H1 (cell line): ENCODE data around the gene MRE11. TPM values are rescaled to one million over a fixed set of nuclear protein-coding genes. Genes with fewer than 3 reads are reported as not detected.

Experiments used
- CTCF ChIA-PET: fragments of 300-600 bp; sonication (Branson Sonifier 250); formaldehyde crosslinking; loops from one replicate; lab custom pipeline; 2021; ENCODE audit not compliant: partially characterized antibody; lab: Charles Lee
- POLR2A ChIA-PET: fragments of 300-600 bp; sonication (Branson Sonifier 250); formaldehyde crosslinking; loops from one replicate; lab custom pipeline; 2021; ENCODE audit warnings: inconsistent platforms; ENCODE audit not compliant: partially characterized antibody; lab: Charles Lee
- DNase-seq, 2 experiments: peaks; one replicate each; pipeline versions ENCODE4 v3.0.0 to v3.0.0-alpha.2; 2010 to 2022; ENCODE audit warnings: low spot score in 2 of 2, low read depth in 1 of 2, mixed read lengths in 1 of 2
- FAIRE-seq: peaks from 2 replicates; lab custom pipeline; 2011; peaks lifted over from hg19 to GRCh38; lab: Jason Lieb, UNC
- H2AFZ ChIP-seq: 2 replicates; pipeline ENCODE4 v1.8.1; 2012; ENCODE audit warnings: low read length, inconsistent platforms
- H2AK5ac ChIP-seq: 2 replicates; pipeline ENCODE4 v1.6.1; 2013; ENCODE audit warnings: low read depth, low read length
- H2BK120ac ChIP-seq: replicated peaks from 2 replicates; pipeline ENCODE3; 2013; ENCODE audit warnings: low read depth, low read length, inconsistent platforms
- H2BK12ac ChIP-seq: 2 replicates; pipeline ENCODE4 v1.6.1; 2013; ENCODE audit warnings: low read depth, low read length
- H2BK15ac ChIP-seq: 2 replicates; pipeline ENCODE4 v1.6.1; 2013; ENCODE audit warnings: low read length
- H2BK20ac ChIP-seq: 2 replicates; pipeline ENCODE4 v1.6.1; 2013; ENCODE audit warnings: low read length
- H2BK5ac ChIP-seq: 2 replicates; pipeline ENCODE4 v1.6.1; 2013; ENCODE audit warnings: low read depth, low read length
- H3K14ac ChIP-seq: 2 replicates; pipeline ENCODE4 v1.6.1; 2013; ENCODE audit warnings: inconsistent platforms; ENCODE audit not compliant: insufficient read length
- H3K18ac ChIP-seq: 2 replicates; pipeline ENCODE4 v1.6.1; 2013; ENCODE audit warnings: low read length; ENCODE audit errors: extremely low read depth
- H3K23ac ChIP-seq: 2 replicates; pipeline ENCODE4 v1.6.1; 2013; ENCODE audit warnings: inconsistent platforms; ENCODE audit not compliant: insufficient read length
- H3K23me2 ChIP-seq: 2 replicates; pipeline ENCODE4 v1.6.1; 2013; ENCODE audit warnings: low read depth, low read length
- H3K27ac ChIP-seq: 2 replicates; pipeline ENCODE4 v1.6.1; 2011; ENCODE audit warnings: low read depth, low read length, inconsistent platforms
- H3K27me3 ChIP-seq, 4 experiments: replicated peaks in 1 of 4; 1 replicate in 1 of 4; 2 replicates in 3 of 4; pipeline versions ENCODE4 v1.6.1 to v1.8.1; 2011 to 2013; ENCODE audit warnings: low read length in 3 of 4, mild to moderate bottlenecking in 3 of 4, inconsistent platforms in 2 of 4, mixed read lengths in 2 of 4, moderate library complexity in 1 of 4; ENCODE audit not compliant: control insufficient read depth in 3 of 4, insufficient read depth in 3 of 4; ENCODE audit errors: extremely low read depth in 1 of 4
- H3K36me3 ChIP-seq, 4 experiments: 2 replicates each; pipeline versions ENCODE4 v1.6.1 to v1.8.1; 2011 to 2013; ENCODE audit warnings: mild to moderate bottlenecking in 4 of 4, low read length in 3 of 4, moderate library complexity in 2 of 4, control low read depth in 1 of 4, inconsistent platforms in 1 of 4; ENCODE audit not compliant: insufficient read depth in 4 of 4, control insufficient read depth in 2 of 4
- H3K4ac ChIP-seq: replicated peaks from 2 replicates; pipeline ENCODE3; 2013; ENCODE audit warnings: low read length, low read depth, mixed read lengths, inconsistent platforms; ENCODE audit not compliant: insufficient read length
- H3K4me1 ChIP-seq, 4 experiments: replicated peaks in 1 of 4; 1 replicate in 1 of 4; 2 replicates in 3 of 4; pipeline versions ENCODE4 v1.6.1 to v1.8.1; 2011 to 2013; ENCODE audit warnings: low read length in 3 of 4, inconsistent platforms in 2 of 4, mixed read lengths in 1 of 4; ENCODE audit not compliant: insufficient read depth in 4 of 4, control insufficient read depth in 3 of 4
- H3K4me2 ChIP-seq, 2 experiments: 2 replicates each; pipeline versions ENCODE4 v1.6.1 to v1.8.1; 2011 to 2013; ENCODE audit warnings: low read depth in 2 of 2, low read length in 2 of 2, control low read depth in 1 of 2, inconsistent platforms in 1 of 2, mild to moderate bottlenecking in 1 of 2; ENCODE audit not compliant: insufficient read depth in 1 of 2
- H3K4me3 ChIP-seq, 4 experiments: fragments of 200-600, 300-600 bp in 1 of 4; sonication (generic), shearing (Covaris generic), sonication (Bioruptor Twin) in 1 of 4; 2 replicates each; pipeline versions ENCODE4 v1.5.1 to v1.8.1; 2011 to 2016; ENCODE audit warnings: low read length in 4 of 4, low read depth in 3 of 4, control low read depth in 2 of 4, inconsistent platforms in 2 of 4, mild to moderate bottlenecking in 2 of 4, mixed read lengths in 1 of 4, moderate library complexity in 1 of 4; ENCODE audit not compliant: insufficient read depth in 2 of 4; ENCODE audit errors: extremely low read depth in 1 of 4
- H3K56ac ChIP-seq: replicated peaks from 2 replicates; pipeline ENCODE3; 2013; ENCODE audit warnings: low read depth, mild to moderate bottlenecking, mixed read lengths, low read length, inconsistent platforms; ENCODE audit not compliant: insufficient read length
- H3K79me1 ChIP-seq: 2 replicates; pipeline ENCODE4 v1.6.1; 2013; ENCODE audit warnings: low read depth, low read length, control low read depth
- H3K79me2 ChIP-seq, 2 experiments: 2 replicates each; pipeline versions ENCODE4 v1.6.1 to v1.8.1; 2012 to 2013; ENCODE audit warnings: low read length in 2 of 2, mild to moderate bottlenecking in 2 of 2, inconsistent platforms in 1 of 2; ENCODE audit not compliant: insufficient read depth in 2 of 2, control insufficient read depth in 1 of 2
- H3K9ac ChIP-seq, 4 experiments: replicated peaks in 1 of 4; 1 replicate in 1 of 4; 2 replicates in 3 of 4; pipeline versions ENCODE4 v1.6.1 to v1.8.1; 2011 to 2013; ENCODE audit warnings: low read depth in 3 of 4, low read length in 3 of 4, control low read depth in 2 of 4, mild to moderate bottlenecking in 2 of 4, moderate library complexity in 2 of 4, inconsistent platforms in 1 of 4; ENCODE audit errors: extremely low read depth in 1 of 4
- H3K9me3 ChIP-seq, 2 experiments: 2 replicates each; pipeline versions ENCODE4 v1.6.1 to v1.8.1; 2012 to 2013; ENCODE audit warnings: mild to moderate bottlenecking in 2 of 2, moderate library complexity in 2 of 2, control low read depth in 1 of 2, inconsistent platforms in 1 of 2, low read depth in 1 of 2, low read length in 1 of 2, mixed read lengths in 1 of 2; ENCODE audit not compliant: insufficient read depth in 2 of 2
- H4K20me1 ChIP-seq, 2 experiments: replicated peaks in 1 of 2; 2 replicates each; pipeline versions ENCODE3 to v1.8.1; 2011 to 2013; ENCODE audit warnings: inconsistent platforms in 2 of 2, low read length in 2 of 2, mild to moderate bottlenecking in 1 of 2; ENCODE audit not compliant: insufficient read depth in 2 of 2, control insufficient read depth in 1 of 2
- H4K5ac ChIP-seq: 2 replicates; pipeline ENCODE4 v1.6.1; 2013; ENCODE audit warnings: low read length, low read depth, mixed read lengths, inconsistent platforms; ENCODE audit not compliant: insufficient read length
- H4K8ac ChIP-seq: 2 replicates; pipeline ENCODE4 v1.8.0; 2013; ENCODE audit warnings: mild to moderate bottlenecking, moderate library complexity, low read length, inconsistent platforms; ENCODE audit not compliant: insufficient read depth; ENCODE audit errors: extremely low read depth
- H4K91ac ChIP-seq: replicated peaks from 2 replicates; pipeline ENCODE3; 2013; ENCODE audit warnings: low read length, mixed read lengths, inconsistent platforms; ENCODE audit not compliant: insufficient read length
- ATF3 ChIP-seq: IDR thresholded peaks from 2 replicates; pipeline ENCODE4 v1.6.1; 2011; ENCODE audit warnings: low read depth, mild to moderate bottlenecking, low read length; ENCODE audit not compliant: insufficient read depth
- GABPA ChIP-seq: IDR thresholded peaks from 2 replicates; pipeline ENCODE4 v1.6.1; 2011; ENCODE audit warnings: mild to moderate bottlenecking, low read length, moderate library complexity, borderline replicate concordance; ENCODE audit not compliant: insufficient read depth
- POU5F1 ChIP-seq: IDR thresholded peaks from 2 replicates; pipeline ENCODE4 v1.6.1; 2011; ENCODE audit warnings: low read depth, mild to moderate bottlenecking, low read length, moderate library complexity
- SP4 ChIP-seq: IDR thresholded peaks from 2 replicates; pipeline ENCODE4 v1.6.1; 2012; ENCODE audit warnings: low read length, inconsistent platforms
- polyA plus RNA-seq, 7 experiments: library from polyadenylated mRNA; depleted of rRNA in 3 of 7; stranded (reverse) in 5 of 7; unstranded in 2 of 7; fragments of >200 nt in 5 of 7; fragments of 200-250 nt in 2 of 7; gene quantifications; 1 replicate in 5 of 7; 2 replicates in 1 of 7; 4 replicates in 1 of 7; pipeline versions ENCODE4 v1.2.1 to v1.2.3, GENCODE V29; 2011 to 2013; ENCODE audit warnings: missing spikeins in 2 of 7, mixed read lengths in 2 of 7
- total RNA-seq: library from RNA; stranded (reverse); fragmentation: NEBNext Ultra II Directional; extraction: Animal tissue kit (Norgen Biotek cat#: 25700); gene quantifications from 2 replicates; pipeline ENCODE4 v1.2.1, GENCODE V29; 2021

Gene MRE11
- total and polyA plus RNA-seq, 2 of the 8 experiments (the other 6 are each of a cell fraction or from before 2014, with no cell fraction given): 7.2 to 43.4 TPM

GRCh38 chr11:94528551-94528950, 34.9 kb upstream of the MRE11 start:
- Histone ChIP-seq H2BK12ac (no peak overlapping the region), H2BK120ac (no peak overlapping the region), H2BK20ac (no peak overlapping the region), H3K18ac (no peak overlapping the region), H3K79me2 (no peaks in the 10 kb centered on the region), H2BK5ac (no peak overlapping the region), H2AFZ (no peak overlapping the region), H3K4me2 (no peak overlapping the region), H3K79me1 (no peaks in the 10 kb centered on the region), H4K20me1 (no peaks in the 10 kb centered on the region), H3K4me1 (no peaks in the 10 kb centered on the region), H3K14ac (no peak overlapping the region), H4K8ac (no peak overlapping the region), H3K4ac (no peak overlapping the region), H3K23ac (no peak overlapping the region), H3K23me2 (no peaks in the 10 kb centered on the region), H3K9ac (no peak overlapping the region), H3K9me3 (no peaks in the 10 kb centered on the region), H2AK5ac (no peak overlapping the region), H3K27me3 (no peaks in the 10 kb centered on the region), H3K56ac (no peak overlapping the region), H3K27ac (no peak overlapping the region), H3K36me3 (no peaks in the 10 kb centered on the region), H2BK15ac (no peak overlapping the region), H4K91ac (no peak overlapping the region), H4K5ac (no peak overlapping the region), H3K4me3 (no peak overlapping the region)
- DNase-seq (no peak), FAIRE-seq (no peak)
- CTCF ChIA-PET: no interaction called here
- POLR2A ChIA-PET: no interaction called here
- TF ChIP-seq SP4 (no peak), POU5F1 (no peak), GABPA (no peak), ATF3 (no peak)
